ENCODE measurements around the gene PPY.

GRCh38 chr17:43935204-43935925 lies 6.9 kb downstream of the PPY start:
- TF ChIP-seq CTCF (conservative IDR thresholded peaks at IDR 0.05 in 1 of 2, IDR thresholded peaks at IDR 0.05 in 1 of 2; ENCODE audit: low read depth in 1 of 2, low read length in 2 of 2): no peak
- TF ChIP-seq EZH2 (IDR thresholded peaks at IDR 0.05; ENCODE audit: low read length, missing control alignments): no peak
